Choroid plexus epithelial cell (primary cell): ENCODE measurements around the gene IL1RAPL1.

Experiments
- DNase-seq: peaks from one replicate; pipeline ENCODE4 v3.0.0-alpha.2; 2010; ENCODE audit warnings: low read depth
- H3K4me3 ChIP-seq: 2 replicates; pipeline ENCODE4 v1.5.1; 2011; ENCODE audit warnings: low read depth, mild to moderate bottlenecking, control low read depth, low read length, moderate library complexity
- CTCF ChIP-seq: conservative IDR thresholded peaks from 2 replicates; pipeline ENCODE4 v1.5.1; 2011; ENCODE audit warnings: low read depth, mild to moderate bottlenecking, control low read depth, inconsistent platforms, low read length, moderate library complexity

The IL1RAPL1 gene

GRCh38 chrX:29143756-29144155, 556.5 kb downstream of the IL1RAPL1 start:
- no peak for TF ChIP-seq CTCF
- DNase-seq = peak; percentile 6
- no peak overlapping the region for H3K4me3 ChIP-seq

- no peak overlapping the region for H3K4me3 ChIP-seq
- peak; percentile 32 for DNase-seq
These were observed 558.1 kb downstream of the IL1RAPL1 start for GRCh38 chrX:29145316-29145715.

GRCh38 chrX:29148511-29148910, 561.3 kb downstream of the IL1RAPL1 start:
- DNase-seq = no peak
- TF ChIP-seq CTCF = no peak

More at GRCh38 chrX:29145316-29145715, 558.1 kb downstream of the IL1RAPL1 start:
- TF ChIP-seq CTCF = no peak

GRCh38 chrX:29155286-29155685, 568.0 kb downstream of the IL1RAPL1 start:
- H3K4me3 ChIP-seq = no peak overlapping the region
- TF ChIP-seq CTCF = no peak
- no peak for DNase-seq

More at GRCh38 chrX:29148511-29148910, 561.3 kb downstream of the IL1RAPL1 start:
- no peak overlapping the region for H3K4me3 ChIP-seq

GRCh38 chrX:29172880-29173279, 585.6 kb downstream of the IL1RAPL1 start:
- no peak overlapping the region for H3K4me3 ChIP-seq
- no peak for TF ChIP-seq CTCF
- peak; percentile 55 for DNase-seq

GRCh38 chrX:29187264-29187663, 600.0 kb downstream of the IL1RAPL1 start:
- TF ChIP-seq CTCF = no peak
- DNase-seq = no peak
- no peak overlapping the region for H3K4me3 ChIP-seq

GRCh38 chrX:29196501-29196900, 609.3 kb downstream of the IL1RAPL1 start:
- no peak for TF ChIP-seq CTCF
- H3K4me3 ChIP-seq = no peak overlapping the region
- no peak for DNase-seq
